C4-2B (cell line): ENCODE measurements around the gene APPL2.

ENCODE experiments used
- CTCF ChIP-seq: fragments of 450-650 bp; conservative IDR thresholded peaks from 2 replicates; pipeline ENCODE4 v1.5.1; 2017; ENCODE audit warnings: mild to moderate bottlenecking
- ZFX ChIP-seq: fragments of 450-650 bp; IDR thresholded peaks from 2 replicates; pipeline ENCODE4 v1.6.1; 2017

GRCh38 chr12:105223352-105223845 lies 12.6 kb downstream of the APPL2 start:
- TF ChIP-seq CTCF, result no peak
- TF ChIP-seq ZFX, result no peak
